ENCODE data around the gene PHKA1. TPM values are rescaled to one million over a fixed set of nuclear protein-coding genes. Genes with fewer than 3 reads are reported as not detected.
A peak's percentile ranks its signal among the peaks of the same experiment; 100 is the strongest.

Gene PHKA1
- total and polyA plus RNA-seq, 2 donors from 2014 or later = 2.6 to 3.4 TPM

DNA sequence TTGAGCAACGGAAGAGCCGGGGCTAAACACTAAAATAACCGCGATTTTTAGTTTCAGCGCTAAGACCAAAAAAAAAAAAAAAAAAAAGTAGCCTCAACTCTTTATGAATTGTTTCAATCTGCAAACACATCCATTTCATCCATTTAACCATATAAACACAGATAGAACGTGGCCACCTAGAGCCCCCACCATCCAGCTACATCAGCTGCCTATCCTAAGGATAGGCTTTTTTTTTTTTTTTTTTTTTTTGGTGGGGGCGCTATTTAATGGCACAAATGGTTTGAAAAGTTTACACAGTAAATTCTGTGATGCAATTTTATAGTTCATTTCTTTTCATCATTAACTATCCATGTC is 141.0 kb downstream of the PHKA1 start:
- DNase-seq (no peak), FAIRE-seq (peak; percentile 32)
- no peaks in the 10 kb centered on the region for H3K4me1 ChIP-seq (ENCODE audit: control insufficient read depth in 2 of 3, insufficient read depth in 2 of 3, low read depth in 1 of 3, low read length in 3 of 3)
- TF ChIP-seq, protein P1, sequence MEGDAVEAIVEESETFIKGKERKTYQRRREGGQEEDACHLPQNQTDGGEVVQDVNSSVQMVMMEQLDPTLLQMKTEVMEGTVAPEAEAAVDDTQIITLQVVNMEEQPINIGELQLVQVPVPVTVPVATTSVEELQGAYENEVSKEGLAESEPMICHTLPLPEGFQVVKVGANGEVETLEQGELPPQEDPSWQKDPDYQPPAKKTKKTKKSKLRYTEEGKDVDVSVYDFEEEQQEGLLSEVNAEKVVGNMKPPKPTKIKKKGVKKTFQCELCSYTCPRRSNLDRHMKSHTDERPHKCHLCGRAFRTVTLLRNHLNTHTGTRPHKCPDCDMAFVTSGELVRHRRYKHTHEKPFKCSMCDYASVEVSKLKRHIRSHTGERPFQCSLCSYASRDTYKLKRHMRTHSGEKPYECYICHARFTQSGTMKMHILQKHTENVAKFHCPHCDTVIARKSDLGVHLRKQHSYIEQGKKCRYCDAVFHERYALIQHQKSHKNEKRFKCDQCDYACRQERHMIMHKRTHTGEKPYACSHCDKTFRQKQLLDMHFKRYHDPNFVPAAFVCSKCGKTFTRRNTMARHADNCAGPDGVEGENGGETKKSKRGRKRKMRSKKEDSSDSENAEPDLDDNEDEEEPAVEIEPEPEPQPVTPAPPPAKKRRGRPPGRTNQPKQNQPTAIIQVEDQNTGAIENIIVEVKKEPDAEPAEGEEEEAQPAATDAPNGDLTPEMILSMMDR (IDR thresholded peaks at IDR 0.05; ENCODE audit: borderline replicate concordance, extremely low read depth, insufficient read depth) = no peak
- H3K27me3 ChIP-seq (ENCODE audit: control insufficient read depth, insufficient read depth, low read length) = no peaks in the 10 kb centered on the region
- peaks cover 0 to 6% (median 0%) of the 10 kb centered on the region in 3 donors for H3K36me3 ChIP-seq (ENCODE audit: control insufficient read depth in 2 of 3, insufficient read depth in 3 of 3, low read length in 3 of 3)
- no peaks in the 10 kb centered on the region for H3K9me3 ChIP-seq (ENCODE audit: control insufficient read depth in 2 of 3, insufficient read depth in 1 of 3, low read length in 3 of 3)
- peak overlapping the region; percentile 84 to 95 (median 94) for H3K4me3 ChIP-seq (ENCODE audit: low read length in 3 of 3)
- H3K27ac ChIP-seq (ENCODE audit: low read depth in 2 of 2, low read length in 2 of 2) = no peak overlapping the region
- peak overlapping the region in 1 of 3 donors; percentile 88 for H3K9ac ChIP-seq (ENCODE audit: low read length in 3 of 3)
- intact Hi-C loops (cut with DNase I) = no loop called here

DNA sequence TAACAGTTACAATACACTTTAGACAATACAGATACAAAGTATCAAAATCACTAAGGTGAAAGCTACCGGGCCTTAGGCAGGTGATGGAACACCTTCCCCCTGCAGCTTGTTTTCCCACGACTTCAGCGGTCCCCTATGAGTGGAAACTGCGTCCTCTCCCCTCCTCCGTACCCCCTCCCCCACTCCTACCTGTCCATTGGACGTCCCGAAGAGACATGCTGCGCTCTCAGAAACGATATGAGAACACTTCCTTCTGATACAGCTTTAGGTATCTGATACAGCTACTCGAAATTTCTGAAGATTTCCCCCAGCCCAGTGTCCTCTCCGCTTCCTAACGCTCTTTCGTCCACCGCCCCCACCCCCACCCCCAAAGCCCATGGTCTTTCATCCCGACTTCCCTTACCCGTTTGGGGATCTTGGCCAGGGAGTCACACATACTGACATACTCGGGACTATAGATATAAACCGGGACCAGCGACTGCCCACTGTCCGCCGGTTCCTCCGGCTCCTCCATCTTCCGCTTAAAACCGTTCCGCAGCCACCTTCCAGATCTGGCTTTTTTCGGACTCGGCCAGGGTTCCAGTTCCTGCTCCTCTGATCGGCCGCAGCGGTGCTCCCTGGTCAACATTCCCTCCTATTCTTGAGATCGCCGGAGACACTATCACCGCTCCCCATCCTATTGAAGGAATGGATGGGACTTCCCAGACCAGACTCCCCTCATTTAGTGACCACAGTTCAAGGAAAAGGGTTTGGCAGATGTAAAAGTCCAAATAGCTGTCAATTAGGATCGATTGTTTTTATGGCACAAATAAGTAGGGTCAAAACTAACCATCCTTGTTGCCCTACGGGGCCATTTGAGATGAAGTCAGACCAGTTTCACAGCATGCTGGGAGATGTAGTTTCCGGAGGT is 141.6 kb downstream of the PHKA1 start, which contains the start of gene HDAC8:
HDAC8 (minus strand) TSS at position 596 of the 910 bp plus-strand sequence; CDS start at position 514, 82 bp downstream.
- no peaks in the 10 kb centered on the region for H3K4me1 ChIP-seq (ENCODE audit: control insufficient read depth in 2 of 3, insufficient read depth in 2 of 3, low read depth in 1 of 3, low read length in 3 of 3)
- intact Hi-C loops (cut with DNase I) = no loop called here
- peaks cover 0 to 10% (median 0%) of the 10 kb centered on the region in 3 donors for H3K36me3 ChIP-seq (ENCODE audit: control insufficient read depth in 2 of 3, insufficient read depth in 3 of 3, low read length in 3 of 3)
- TF ChIP-seq, protein P1 (IDR thresholded peaks at IDR 0.05; ENCODE audit: borderline replicate concordance, extremely low read depth, insufficient read depth) = no peak
- peak within 1 kb of the TSS; percentile 43 to 69 for H3K27ac ChIP-seq (ENCODE audit: low read depth in 2 of 2, low read length in 2 of 2)
- no peaks in the 10 kb centered on the region for H3K27me3 ChIP-seq (ENCODE audit: control insufficient read depth, insufficient read depth, low read length)
- DNase-seq = peak; percentile 69 to 93 (median 80)
- peak within 1 kb of the TSS; percentile 68 to 88 (median 69) for H3K9ac ChIP-seq (ENCODE audit: low read length in 3 of 3)
- H3K9me3 ChIP-seq (ENCODE audit: control insufficient read depth in 2 of 3, insufficient read depth in 1 of 3, low read length in 3 of 3) = no peaks in the 10 kb centered on the region
- peak within 1 kb of the TSS; percentile 84 to 95 (median 94) for H3K4me3 ChIP-seq (ENCODE audit: low read length in 3 of 3)
- FAIRE-seq = no peak

- FAIRE-seq (no peak), DNase-seq (no peak)
- no peak overlapping the region for H3K27ac ChIP-seq (ENCODE audit: low read depth in 2 of 2, low read length in 2 of 2)
- no peak overlapping the region for H3K9ac ChIP-seq (ENCODE audit: low read length in 3 of 3)
- H3K36me3 ChIP-seq (ENCODE audit: control insufficient read depth in 2 of 3, insufficient read depth in 3 of 3, low read length in 3 of 3) = peaks cover 0 to 11% (median 3%) of the 10 kb centered on the region in 3 donors
- no peak overlapping the region for H3K4me3 ChIP-seq (ENCODE audit: low read length in 3 of 3)
- no peaks in the 10 kb centered on the region for H3K9me3 ChIP-seq (ENCODE audit: control insufficient read depth in 2 of 3, insufficient read depth in 1 of 3, low read length in 3 of 3)
- no peaks in the 10 kb centered on the region for H3K27me3 ChIP-seq (ENCODE audit: control insufficient read depth, insufficient read depth, low read length)
- TF ChIP-seq, protein P1 (IDR thresholded peaks at IDR 0.05; ENCODE audit: borderline replicate concordance, extremely low read depth, insufficient read depth) = no peak
- intact Hi-C loops (cut with DNase I) = no loop called here
- no peaks in the 10 kb centered on the region for H3K4me1 ChIP-seq (ENCODE audit: control insufficient read depth in 2 of 3, insufficient read depth in 2 of 3, low read depth in 1 of 3, low read length in 3 of 3)
Observed at GRCh38 chrX:72569786-72570185, 144.3 kb downstream of the PHKA1 start.
